COLO668 (cell line): Measurements from ENCODE around the gene IPCEF1.
"Not testable (repeated sequence)": the region's sequence is repeated elsewhere in the genome, so short reads cannot be mapped to it uniquely, and the experiment has no call there.

Source experiments
- DNase-seq: peaks from one replicate; lab custom pipeline; 2025; ENCODE audit not compliant: unreplicated experiment; lab: John Stamatoyannopoulos, UW

IPCEF1 gene

DNA sequence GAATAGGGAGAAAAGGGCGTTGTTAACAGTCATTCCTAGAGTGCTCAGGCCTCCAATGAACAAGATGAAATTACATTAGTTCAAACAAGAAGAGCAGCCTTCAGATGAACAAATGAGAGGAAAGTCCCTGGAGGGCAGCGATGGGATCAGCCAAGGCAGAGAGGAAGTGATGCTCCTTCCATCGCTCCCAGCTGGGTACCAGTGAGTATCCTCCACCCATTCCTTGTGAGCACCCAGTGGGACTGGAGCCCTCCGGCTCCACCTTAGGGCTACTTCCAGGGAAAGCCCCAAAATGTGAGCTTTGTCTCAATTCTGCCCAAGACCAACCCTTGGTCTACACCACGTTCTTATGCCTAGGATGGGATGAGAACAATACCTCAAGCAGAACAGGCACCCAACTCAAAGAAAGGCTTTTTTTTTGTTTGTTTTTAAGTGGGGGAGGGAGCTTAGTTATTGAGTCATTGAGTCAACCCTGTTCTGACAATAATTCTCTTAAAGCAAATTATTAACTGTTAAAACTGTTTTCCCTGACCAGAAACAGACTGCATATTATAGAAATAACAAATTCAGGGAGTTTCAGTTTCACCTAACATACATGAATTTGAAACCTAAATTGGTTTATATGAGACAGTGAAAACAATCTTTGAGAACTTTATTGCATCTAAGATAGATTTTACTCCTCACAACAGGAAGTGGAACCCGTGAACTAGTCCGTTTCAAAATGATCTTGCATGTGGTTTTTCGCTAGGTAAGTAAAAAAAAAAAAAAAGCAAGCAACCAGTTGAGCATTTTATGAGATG is 106.9 kb downstream of the IPCEF1 start:
- DNase-seq, result no peak

DNA sequence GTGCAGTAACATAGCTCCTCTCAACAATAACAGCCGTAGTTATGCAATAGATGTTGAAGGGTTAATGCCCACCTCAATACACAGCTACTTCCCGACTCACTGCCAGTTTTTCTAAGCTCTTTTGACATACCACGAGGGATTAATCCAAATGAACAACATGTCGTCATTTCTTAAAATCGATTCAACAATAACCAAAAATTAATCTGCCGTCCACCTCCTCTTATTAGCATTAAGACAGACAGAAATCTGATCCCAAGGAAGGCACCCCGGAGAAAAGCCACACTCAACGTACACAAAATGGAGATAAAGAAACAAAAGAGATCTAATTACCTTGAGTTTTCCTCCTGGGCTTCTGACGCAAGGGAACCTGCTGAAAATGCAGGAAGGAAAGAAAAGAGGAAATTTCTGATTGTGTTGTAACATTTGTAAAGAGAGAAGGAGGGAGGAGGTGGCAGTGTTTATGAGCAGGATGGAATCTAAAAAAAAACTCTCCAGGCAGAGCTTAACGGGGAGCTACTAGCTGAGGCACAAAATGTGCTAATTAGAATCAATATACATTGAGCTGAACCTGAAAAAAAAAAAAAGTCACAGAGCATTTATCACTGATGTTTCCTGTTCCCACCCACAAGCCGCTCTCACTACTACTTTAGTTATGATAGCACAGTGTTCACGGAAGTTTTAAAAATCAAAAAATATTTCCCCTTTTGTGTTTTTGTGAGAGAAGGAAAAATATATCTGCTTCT is 109.3 kb downstream of the IPCEF1 start:
- no peak for DNase-seq

DNA sequence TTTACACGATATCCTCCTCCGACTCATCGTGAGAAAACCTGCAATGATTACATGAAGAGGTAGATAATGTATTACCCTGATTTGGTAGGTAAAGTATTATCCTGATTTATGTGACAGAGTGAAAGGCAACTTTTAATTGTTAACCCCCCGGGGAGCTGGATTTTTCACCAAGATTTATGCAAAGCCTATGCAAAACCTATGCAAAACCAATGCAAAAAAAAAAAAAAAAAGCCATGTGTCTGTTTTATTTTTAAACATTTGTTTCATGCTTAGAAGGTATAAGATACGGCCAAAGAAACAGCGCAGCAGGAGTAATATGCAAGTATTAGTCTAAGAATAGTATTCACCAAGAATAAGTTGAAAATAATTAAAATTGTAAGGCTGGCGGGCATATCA is 109.9 kb downstream of the IPCEF1 start:
- no peak for DNase-seq

DNA sequence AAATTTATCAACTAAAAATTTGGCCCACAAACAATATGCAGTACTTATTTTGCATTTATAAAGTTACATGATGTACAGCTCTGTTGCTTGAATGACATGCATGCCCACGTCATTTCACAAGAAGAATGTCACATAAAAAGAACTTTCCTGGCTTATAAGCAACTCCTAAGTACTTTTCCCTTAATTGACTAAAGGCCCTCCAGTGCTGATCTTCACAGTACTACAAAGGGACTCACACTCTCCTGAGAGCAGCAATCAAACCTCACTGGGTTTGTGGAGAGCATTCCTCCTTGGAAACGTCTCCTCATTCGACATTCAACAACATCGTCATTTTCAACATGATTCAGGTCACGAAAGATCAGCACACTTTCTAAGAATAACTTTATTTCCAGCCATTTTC is 111.1 kb downstream of the IPCEF1 start:
- no peak for DNase-seq

DNA sequence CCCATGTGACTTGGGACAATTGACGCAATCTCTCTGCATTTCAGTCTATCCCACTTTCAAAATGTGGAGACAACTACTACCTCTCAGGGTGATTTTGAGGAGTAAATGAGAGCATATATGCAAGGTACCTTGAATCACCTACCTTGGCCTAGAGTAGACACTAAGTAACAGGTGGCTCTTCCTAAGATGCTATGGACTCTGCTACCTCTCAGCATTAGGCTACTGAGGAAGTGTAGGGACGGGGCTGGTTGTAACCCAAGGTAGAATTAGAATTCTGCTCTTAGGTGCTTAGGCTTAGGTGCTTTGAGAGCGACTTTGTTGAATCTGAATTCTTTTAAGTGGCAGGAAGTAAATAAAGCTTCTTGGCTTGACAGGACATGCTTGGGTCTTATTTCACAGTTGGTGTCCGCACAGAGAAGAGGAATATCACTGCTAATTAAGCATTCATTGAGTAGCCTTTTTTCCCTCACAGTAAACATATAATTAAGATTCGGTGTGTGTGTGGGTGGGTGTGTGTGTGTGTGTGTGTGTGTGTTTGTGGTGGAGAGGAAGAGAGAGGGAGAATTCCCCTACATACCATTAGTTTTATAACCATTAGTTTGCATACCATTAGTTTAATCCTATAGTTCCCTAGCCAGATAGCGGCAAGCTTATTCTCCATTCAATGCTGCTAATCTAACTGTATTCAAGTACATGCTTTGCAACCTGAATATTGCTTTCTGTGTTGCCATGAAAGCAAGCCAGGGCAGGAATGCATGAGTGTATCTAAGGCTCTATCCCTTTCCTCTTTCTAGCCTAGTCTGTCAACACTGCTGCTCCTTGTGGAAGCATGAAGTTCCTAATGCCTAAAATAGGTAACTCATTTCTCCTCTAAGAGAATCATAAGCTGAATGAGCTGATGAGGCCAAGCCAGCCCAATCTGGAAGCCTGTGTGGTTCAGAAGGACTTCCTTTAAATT is 112.5 kb downstream of the IPCEF1 start:
- no peak for DNase-seq

DNA sequence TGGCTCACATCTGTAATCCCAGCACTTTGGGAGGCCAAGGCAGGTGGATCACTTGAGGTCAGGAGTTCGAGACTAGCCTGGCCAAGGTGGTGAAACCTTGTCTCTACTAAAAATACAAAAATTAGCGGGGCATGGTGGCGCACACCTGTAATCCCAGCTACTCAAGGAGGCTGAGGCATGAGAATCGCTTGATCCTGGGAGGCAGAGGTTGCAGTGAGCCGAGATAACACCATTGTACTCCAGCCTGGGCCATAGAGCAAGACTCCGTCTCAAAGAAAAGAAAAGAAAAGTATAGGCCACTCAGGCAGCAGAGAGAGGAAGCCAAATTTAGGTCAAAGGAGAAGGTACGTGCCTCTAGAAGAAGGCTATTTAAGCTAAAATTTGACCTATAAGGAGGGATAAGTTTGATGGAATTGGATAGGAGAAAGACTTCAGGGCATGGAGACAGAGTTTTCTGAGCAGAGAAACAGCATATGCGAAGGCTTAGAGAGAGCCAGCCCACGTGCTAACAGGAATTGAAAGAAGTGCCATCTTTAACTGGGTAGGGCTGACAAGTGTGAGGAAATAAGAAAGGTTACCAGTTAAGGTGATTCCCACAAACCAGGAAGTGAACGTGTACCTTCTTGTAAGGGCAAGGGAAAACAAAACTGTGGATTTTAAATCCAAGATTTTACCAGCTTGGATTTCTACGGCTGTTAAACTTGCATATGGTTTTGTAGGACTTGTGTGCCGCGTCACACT is 113.8 kb downstream of the IPCEF1 start:
- DNase-seq, result no peak

DNA sequence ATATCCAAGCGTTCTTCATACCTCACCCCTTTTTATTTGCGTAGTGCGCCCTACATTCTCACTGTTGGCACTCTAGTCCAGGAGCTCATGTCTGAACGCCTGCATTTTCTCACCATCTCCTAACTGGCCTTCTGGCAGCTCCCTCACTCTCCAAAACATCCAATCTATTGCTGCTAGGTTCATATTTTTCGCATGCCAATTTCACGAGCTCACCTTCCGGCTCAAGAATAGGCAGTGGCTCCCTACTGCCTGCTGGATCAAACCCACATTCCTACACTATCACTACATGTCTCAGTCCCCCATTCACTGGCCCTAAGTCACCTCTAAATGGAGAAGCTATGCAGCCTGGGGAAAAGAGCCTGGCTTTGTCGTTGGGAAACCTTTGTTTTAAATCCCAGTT is 115.0 kb downstream of the IPCEF1 start:
- DNase-seq, result no peak

DNA sequence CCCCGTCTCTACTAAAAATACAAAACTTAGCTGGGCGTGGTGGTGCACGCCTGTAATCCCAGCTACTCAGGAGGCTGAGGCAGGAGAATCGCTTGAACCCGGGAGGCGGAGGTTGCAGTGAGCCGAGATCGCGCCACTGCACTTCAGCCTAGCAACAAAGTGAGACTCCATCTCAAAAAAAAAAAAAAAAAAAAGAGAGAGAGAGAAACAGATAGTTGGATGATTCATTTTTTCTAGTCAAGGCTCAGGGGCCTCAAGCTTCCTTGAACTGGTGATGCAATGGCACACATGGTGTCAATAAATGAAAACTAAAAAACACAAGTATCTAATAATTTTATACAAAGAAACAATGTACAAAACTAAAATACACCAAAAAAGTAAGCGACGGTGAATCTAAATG is 115.5 kb downstream of the IPCEF1 start:
- DNase-seq, result not testable (repeated sequence)

DNA sequence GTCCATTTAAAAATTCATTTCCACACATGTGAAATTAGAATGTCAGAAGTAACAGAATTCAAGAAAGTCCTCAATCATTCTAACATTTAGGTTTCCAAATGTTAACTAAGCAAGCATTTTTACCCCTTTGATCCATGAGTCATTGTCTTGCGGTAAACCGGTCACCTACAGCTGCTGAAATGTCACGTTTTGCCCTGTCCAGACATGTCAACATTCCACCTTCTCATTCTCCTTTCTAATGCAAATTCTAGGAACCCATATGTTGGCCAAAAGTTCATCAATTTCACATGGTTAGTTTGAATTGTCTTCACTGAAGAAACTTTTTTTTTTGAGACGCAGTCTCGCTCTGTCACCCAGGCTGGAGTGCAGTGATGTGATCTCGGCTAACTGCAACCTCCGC is 117.2 kb downstream of the IPCEF1 start:
- DNase-seq, result no peak

DNA sequence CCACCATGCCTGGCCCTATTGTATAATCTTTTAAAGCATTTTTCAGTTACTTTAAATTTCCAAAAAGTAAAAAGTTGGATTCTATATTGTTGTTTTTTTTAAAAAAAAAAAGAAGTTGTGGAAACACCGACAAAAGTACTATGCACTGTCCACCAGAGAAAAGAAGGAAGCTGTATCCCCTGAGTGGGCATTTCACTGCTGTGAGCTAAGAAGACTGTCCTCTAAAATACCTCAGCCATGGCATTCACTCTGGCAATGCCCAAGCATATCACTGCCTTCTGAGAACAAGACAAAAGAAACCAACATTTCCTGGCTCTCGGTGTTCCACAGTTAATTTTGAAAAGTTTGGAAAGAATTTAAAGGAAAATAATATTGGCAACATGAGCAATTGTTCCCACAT is 117.8 kb downstream of the IPCEF1 start:
- DNase-seq, result no peak

DNA sequence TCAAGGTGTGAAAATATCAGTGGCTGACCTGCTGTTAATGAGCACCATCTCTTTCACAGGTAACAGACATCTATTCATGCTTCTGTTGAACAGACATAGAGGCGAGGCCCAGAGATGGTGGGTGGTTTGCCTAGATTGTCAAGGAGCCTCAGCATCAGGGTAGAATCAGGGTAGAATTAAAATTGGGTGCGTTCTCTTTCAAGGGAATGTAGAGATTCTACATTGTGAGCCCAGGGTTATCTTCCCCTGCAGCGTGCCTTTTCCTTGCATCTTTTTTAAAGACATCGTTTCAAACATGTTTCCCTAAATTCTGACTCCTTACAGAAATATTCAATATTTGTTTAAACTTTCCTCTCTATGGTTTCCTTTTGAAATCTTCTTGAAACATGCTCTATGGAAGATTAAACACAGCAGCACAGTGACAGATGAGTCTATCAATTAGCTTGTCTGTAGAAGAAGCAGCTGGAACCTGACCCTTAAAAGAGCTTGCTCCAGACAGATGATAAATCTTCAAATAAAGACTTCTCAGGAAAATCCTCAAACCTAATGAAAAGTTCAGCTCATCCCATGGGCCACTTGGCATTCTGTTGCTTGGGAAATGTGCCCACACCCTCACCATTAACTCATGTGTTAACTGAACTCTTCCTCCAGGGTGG is 119.8 kb downstream of the IPCEF1 start:
- DNase-seq, result no peak

DNA sequence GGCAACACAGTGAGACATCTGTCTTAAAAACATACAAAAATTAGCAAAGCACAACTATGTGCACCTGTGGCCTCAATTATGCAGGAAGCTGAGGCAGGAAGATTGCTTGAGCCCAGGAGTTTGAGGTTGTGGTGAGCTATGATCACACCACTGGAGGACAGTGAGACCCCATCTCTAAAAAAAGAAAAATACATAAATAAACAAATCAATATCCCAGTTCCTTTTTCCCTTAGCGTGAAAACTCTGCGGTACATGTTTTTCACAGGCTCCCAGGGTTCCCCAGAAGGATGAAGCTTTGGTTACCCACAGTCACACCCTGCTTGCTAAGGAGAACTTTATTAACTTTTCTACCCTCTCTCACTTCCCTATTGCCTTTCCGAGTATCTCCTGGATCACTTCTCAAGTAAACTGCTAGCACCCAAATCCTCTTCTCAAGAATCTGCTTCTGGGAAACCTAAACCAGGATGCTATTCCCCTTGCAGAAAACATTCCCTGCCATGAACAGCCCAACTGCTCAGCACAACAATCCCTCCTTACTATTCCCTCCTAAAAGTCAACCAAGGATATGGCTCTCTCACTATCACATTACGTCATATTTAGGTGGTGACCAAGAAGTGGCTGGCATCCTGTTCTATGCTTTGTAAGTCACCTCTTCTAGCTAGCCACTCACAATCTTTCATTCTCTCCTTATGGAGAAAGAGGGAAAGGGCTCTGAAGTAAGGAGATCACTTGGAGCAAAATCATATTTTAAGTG is 122.4 kb downstream of the IPCEF1 start:
- no peak for DNase-seq

DNA sequence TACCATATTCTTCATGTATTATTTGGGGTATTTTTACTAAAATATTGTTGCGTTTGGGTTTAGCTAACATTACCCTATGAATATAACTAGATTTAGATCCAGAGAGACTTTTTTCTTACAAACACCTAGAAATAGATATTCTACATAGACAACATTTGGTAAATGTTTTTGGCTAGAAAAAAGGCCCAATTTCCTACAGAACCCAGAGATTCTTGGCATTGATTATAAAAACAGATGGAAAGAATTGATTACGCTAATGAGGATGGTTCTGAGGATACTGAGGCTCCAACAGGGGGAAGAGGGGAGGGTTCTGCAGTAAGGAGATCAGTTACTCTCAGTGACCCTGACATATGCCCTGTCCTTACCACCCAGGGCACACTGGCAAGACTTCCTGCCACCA is 123.2 kb downstream of the IPCEF1 start:
- no peak for DNase-seq

DNA sequence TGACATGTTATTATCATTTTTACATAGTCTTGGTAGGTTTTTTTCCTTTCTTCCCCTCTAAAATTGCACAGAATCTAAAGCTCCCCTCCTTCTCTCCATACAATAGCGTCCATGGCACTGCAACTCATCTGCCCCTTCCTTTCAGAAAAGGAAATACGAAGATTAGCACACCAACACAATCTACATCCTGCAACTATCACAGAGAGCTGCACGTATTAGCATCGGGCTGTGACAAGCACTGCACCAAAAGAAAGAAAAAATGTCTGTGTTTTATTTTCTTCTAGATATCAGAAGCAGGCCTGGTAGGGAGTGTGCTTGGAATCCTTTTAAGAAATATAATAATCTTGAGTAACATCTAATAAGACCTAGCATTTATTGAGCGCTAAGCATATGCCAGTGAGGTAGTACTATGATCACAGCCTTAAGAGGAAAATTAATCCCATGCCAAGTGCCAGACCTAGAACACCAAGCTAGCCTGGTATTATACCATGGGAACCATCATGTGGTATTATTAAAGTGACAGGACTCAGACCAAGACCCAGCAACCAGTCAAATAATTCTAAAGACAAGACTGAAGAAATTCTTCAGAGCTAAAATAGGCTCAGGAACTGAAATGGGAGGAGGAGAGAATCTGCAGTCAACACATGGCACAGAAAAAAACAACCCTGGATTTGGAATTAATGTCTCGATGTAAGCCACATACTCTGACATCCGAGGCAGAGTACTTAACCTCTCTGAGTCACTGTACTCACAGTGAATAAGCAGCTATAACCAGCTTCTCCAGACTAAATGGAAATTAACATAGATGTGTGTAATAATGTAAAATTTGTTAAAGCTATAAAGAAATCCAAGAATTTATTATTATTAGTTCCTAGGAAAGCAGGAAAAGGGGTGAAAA is 124.3 kb downstream of the IPCEF1 start:
- no peak for DNase-seq

DNA sequence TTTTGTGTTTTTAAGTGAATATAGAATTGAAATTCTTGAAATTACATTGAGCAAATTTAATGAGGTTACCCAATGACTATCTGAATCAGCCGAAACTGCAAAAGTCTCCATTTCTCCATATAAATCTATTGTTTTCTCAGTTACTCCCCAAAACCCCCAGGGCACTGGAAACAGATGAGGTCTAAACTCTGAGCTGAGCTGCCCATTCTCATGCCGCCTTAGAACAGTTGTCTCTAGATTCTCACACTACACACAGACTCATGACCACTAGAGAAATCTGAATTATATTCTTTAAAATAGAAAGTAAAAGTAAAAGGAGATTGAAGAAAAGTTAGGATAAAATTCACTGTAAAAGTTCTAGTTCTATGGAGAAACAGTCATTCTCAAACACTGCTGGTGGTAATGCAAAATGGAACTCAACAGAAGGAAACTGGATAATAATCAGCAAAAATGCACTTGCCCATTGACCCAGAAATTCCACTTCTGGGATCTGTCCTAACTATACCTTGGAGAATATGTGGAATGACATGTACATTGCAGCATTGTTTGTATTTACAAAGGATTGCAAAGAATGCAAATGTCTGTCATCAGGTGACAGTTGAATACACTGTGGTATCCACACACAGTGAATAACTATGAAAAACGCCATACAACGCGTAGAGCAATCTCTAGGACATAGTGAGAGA is 125.5 kb downstream of the IPCEF1 start:
- DNase-seq, result no peak

DNA sequence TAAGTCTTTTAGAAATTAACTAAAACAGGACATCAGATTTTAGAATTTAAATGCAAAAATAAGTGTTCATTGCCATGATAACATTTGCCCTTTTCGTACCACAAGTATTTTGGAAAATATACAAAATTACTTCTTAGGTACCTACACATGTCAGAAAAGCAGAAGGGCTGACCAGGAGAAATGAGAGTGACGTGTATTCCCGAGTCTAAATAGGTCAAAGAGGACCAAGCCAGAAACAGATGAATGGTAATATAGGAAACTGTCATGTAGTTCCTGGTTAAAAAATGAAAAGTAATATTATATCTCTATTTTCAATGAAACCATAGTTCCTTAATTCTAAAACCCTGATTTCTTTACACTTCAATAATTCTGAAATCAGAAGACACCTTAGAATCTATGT is 126.2 kb downstream of the IPCEF1 start:
- DNase-seq, result no peak

DNA sequence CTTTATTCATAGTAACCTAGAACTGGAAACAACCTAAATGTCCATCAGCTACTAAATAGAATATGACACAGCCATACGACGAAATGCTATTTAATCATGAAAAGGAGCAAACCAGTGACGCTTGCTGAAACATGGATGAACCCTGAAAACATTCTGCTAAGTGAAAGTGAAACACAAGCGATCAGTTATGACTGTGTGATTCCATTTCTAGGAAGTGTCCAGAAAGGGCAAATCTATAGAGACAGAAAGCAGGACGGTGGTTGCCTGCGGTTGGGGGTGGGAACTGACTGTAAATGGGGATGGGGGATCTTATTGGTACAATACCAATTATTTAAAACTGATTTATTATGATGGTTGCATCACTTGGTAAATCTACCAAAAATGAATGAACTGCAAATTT is 126.8 kb downstream of the IPCEF1 start:
- DNase-seq, result no peak

DNA sequence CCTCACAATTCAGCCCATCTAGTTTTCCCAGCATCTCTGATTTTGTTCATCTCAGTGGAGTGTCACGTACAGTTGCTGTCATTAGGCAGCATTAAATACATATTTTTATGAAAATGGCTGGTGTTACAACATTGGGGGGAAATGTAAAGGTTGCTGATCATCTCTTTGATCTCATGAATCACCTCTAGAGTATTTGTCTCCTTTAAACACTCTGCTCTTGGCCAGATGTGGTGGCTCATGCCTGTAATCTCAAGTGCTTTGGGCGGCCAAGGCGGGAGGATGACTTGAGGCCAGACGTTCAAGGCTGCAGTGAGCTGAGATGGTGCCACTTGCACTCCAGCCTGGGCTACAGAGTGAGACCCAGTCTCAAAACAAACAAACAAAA is 128.1 kb downstream of the IPCEF1 start:
- DNase-seq, result no peak
